SH-SY5Y (cell line): ENCODE data around the gene WDR70.
"Not testable (repeated sequence)": the region's sequence is repeated elsewhere in the genome, so short reads cannot be mapped to it uniquely, and the experiment has no call there.

ENCODE experiments used
- GATA2 ChIP-seq: IDR thresholded peaks from 2 replicates; pipeline ENCODE4 v1.6.1; 2011; ENCODE audit warnings: mild to moderate bottlenecking, low read depth, low read length
- GATA3 ChIP-seq: IDR thresholded peaks from 2 replicates; pipeline ENCODE4 v1.6.1; 2011; ENCODE audit warnings: low read depth, mild to moderate bottlenecking, low read length, moderate library complexity

Gene WDR70

DNA sequence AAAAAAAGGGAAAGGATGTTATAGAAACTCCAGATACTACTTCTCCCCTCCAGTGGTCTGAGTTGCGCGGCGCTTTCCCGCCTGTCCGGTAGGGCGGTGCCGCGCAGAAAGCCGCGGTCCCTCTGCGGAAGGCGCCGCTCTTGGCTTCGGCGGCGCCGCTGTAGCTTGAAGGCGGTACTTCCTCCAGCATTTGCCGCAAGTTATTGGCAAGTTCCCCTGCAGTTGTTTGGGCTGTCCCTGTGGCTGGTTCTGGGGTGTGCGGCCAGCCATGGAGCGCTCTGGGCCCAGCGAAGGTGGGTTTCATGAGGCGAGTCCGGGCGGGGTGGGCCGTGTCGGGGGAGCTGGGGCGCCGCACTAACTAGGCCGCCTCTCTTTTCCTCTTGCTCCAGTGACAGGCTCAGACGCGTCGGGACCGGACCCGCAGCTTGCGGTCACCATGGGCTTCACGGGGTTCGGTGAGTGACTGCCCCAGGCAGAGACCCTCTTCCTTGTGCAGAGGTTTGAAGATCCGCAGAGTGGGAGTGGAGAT, at the start of gene WDR70:
WDR70 (plus strand) TSS at position 219 of the 529 bp plus-strand sequence; CDS start at position 269, 50 bp downstream.
- not testable (repeated sequence) for TF ChIP-seq GATA3, GATA2

DNA sequence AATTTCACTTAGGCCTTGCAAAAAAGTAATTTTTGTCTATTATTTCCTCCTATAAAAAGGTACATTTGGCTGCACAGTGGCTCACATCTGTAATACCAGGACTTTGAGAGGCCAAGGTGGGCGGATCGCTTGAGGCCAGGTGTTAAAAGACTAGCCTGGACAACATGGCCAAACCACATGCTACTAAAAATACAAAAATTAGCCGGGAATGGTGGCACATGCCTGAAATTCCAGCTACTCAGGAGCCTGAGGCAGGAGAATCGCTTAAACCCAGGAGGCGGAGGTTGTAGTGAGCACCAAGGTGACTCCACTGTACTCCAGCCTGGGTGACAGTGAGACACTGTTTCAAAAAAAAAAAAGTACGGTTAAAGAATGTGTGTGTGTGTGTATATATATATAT, 24.0 kb upstream of the WDR70 start:
- TF ChIP-seq GATA3, result no peak
- no peak for TF ChIP-seq GATA2

DNA sequence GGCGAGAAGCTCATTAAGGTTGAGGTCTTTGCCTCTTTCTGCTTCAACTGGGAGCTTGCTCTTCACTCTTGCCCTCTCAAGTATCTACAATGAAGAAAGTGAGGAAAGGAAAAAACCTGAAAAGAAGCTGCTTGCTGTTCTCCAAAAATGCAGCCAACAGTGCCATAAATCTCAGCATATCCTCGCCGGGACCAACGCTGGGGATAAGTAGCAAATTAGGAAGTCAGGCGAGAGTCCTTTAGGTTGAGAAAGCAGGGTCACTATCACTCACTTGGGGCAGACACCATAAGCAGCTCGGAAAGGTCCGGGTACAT, 8.6 kb upstream of the WDR70 start:
- TF ChIP-seq GATA2, result no peak
- no peak for TF ChIP-seq GATA3

DNA sequence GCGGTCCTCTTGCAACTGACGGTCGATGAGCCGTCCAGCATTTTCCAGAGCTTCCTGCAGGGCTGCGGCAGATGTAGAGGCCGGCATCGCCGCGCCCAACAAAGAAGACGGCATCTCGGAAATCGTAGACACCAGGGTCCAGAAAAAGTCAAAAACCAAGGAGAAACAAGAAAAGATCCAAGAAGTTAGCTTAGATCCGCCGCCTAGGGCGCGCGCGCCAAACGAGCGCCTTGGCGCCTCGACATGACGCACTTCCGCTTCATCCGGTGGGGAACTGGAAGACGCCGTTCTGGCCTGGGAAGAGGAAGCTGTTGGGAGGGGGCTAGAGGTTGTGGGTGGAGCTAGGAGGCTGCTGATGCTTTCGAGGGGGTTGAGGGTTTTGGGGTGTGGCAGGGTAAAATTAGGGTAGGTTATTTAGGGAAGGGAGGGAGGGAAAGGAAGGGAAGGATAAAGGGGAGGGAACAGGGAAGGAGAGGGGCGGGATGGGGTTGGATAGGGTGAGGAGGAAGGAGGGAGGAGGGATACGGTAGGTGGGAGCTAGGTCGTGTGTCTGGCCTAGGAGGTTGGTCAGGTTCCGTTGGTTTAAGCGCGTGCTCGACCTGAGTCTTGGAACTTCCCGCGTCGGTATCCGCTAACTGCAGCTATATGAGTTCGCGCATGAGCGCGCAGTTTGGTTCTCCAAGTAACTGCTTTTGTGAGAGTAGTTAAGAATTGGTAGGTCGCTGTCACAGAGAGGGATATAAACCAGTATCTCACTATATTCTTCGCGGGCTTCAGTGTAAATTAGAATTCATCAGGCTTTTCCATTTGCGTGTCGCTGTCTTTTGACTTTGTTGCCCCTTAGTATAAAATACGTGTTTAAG, 8.0 kb upstream of the WDR70 start, which contains the start of gene NUP155:
NUP155 (minus strand) TSS at position 243 of the 863 bp plus-strand sequence; CDS start at position 114, 129 bp downstream.
- TF ChIP-seq GATA3 (no peak), GATA2 (no peak)

DNA sequence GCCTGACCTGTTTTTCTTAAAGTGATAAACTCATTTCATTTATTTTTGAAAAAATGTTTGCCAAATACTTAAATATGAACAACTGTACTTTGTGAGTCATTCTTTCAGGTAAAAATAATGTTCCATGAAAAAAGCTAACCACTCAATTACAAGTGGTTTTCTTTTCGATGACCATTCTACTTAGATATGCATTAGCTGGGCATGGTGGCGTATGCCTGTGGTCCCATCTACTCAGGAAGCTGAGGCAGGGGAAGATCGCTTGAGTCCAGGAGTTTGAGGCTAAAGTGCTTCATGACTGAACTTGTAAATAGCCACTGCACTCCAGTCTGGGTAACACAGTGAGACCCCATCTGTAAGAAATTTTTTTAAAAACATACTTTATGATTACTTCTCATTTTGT, 4.0 kb upstream of the WDR70 start:
- TF ChIP-seq GATA2, result no peak
- no peak for TF ChIP-seq GATA3

DNA sequence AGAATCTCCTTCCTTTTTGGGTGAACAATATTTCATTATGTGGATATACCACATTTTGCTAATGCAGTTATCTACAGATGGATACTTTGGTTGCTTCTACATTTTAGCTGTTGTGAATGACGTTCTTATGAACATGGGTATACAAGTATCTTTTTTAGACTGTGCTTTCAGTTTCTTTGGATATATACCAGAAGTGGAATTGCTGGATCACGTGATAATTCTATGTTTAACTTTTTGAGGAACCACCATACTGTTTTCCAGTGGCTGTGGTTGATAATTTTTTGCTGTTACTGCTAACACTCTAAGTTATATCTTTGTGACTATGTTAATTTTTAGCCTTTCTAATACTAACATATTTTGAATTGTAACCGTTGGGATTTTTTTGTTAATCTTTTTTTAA, 12.5 kb downstream of the WDR70 start:
- TF ChIP-seq GATA3 (no peak), GATA2 (no peak)

DNA sequence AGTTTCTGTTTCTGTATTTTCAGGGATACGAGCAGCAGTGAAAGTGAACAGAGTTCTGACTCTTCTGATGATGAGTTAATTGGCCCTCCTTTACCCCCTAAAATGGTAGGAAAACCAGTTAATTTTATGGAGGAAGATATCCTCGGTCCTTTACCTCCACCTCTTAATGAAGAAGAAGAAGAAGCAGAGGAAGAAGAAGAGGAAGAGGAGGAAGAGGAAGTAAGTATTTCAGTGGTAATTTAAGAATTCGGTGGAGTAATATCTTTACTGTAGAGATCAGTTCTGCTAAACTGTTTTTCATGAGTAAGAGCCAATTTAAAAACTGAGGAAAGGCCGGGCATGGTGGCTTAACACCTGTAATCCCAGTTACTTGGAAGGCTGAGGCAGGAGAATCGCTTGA, 17.2 kb downstream of the WDR70 start:
- TF ChIP-seq GATA2 (no peak), GATA3 (no peak)

DNA sequence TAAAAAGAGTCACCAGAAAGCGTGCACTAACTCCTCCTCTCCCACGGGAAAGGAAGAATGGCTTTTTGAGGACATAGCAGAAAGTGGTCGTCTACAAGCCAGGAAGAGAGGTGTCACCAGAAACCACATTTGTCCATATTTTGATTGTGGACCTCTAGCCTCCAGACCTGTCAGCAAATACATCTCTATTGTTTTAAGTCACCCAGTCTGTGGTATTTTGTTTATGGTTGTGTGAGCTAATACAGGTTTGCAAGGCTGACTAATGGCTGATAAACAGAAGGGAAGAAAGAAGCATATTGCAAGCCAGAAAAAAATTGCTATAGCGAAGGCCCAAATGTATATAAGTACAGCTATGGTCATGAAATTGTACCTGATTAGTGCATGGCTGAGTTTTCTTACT, 21.4 kb downstream of the WDR70 start:
- no peak for TF ChIP-seq GATA2

DNA sequence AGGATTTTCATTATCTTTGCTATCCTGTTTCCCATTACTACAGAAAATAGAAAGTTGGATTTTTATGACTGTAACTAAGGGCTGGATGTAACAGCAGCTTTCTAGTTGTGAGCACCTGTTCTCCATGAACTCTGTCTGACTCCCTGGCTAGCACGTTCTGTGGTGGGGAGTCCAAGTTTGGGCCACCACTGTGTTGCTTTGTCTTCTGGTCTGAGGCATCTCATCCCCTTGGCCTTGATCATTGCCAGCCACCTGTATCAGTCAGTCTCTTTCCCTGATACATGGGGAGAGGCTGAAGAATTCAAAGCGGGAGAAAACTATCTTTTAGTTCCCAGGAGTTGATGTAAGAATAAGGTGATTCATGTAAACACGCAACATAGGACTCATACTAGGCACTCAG, 33.4 kb downstream of the WDR70 start:
- no peak for TF ChIP-seq GATA3
- no peak for TF ChIP-seq GATA2

DNA sequence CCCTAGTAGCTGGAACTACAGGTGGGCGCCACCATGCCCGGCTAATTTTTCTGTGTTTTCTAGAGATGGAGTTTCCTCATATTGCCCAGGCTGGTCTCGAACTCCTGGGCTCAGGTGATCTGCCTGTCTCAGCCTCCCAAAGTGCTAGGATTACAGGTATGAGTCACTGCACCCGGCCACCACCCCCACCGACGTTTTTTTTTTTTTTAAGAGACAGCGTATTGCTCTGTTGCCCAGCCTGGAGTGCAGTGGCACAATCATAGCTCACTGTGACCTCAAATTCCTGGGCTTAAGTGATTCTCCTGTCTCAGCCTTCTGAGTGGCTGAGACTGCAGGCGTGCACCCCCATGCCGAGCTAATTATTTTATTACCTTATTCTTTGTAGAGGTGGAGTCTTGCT, 38.2 kb downstream of the WDR70 start:
- TF ChIP-seq GATA3 (no peak), GATA2 (no peak)

DNA sequence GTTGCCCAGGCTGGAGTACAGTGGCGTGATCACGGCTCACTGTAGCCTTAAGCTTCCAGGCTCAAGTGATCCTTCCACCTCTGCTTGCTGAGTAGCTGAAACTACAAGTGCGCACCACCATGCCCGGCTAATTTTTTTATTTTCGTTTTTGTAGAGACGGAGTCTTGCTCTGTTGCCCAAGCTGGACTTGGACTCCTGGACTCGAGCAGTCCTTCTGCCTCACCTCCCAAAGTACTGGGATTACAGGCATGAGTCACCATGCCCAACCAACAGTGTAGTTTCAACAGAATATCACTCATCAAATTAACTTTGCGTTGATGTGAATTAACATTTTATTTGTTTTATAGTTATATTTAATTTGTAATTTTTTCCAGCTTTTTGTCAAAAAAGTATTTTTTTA, 45.3 kb downstream of the WDR70 start:
- TF ChIP-seq GATA2 (no peak), GATA3 (no peak)

DNA sequence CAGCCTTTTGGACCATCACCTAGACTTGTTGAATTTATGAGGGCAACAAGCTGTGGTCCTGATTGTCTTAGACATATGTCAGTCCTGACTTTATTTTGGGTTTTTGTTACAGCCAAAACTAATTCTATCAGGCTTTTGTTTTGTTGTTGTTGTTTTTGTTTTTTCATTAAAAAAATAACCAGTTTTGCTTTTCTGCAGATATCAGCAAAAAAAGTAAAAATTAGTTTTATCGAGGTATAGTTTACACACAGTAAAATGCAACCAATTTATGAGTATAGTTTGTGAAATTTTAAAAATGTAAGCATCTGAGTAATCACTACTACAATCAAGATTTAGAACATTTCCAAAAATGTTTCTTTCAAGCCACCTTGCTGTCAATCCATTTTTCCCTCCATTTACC, 48.9 kb downstream of the WDR70 start:
- TF ChIP-seq GATA3 (no peak), GATA2 (no peak)

DNA sequence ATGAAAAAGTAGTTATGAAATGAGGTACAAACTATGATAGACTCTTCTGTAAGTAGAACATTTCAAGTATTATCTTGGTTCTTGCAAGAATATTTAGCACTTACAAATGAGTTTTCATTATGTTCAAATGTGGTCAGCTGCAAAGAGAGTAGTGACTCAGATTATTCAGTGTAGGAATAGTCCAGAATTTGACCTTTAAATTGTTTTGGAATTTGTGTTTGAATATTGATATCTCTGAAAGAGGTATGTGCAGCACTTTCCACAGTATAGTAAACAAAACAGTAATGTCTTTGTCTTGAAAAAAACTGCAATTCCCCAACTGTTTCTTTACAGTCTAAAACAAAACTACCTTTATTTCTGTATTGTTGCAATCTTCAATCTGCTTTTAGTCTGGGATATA, 56.1 kb downstream of the WDR70 start:
- TF ChIP-seq GATA2 (no peak), GATA3 (no peak)

DNA sequence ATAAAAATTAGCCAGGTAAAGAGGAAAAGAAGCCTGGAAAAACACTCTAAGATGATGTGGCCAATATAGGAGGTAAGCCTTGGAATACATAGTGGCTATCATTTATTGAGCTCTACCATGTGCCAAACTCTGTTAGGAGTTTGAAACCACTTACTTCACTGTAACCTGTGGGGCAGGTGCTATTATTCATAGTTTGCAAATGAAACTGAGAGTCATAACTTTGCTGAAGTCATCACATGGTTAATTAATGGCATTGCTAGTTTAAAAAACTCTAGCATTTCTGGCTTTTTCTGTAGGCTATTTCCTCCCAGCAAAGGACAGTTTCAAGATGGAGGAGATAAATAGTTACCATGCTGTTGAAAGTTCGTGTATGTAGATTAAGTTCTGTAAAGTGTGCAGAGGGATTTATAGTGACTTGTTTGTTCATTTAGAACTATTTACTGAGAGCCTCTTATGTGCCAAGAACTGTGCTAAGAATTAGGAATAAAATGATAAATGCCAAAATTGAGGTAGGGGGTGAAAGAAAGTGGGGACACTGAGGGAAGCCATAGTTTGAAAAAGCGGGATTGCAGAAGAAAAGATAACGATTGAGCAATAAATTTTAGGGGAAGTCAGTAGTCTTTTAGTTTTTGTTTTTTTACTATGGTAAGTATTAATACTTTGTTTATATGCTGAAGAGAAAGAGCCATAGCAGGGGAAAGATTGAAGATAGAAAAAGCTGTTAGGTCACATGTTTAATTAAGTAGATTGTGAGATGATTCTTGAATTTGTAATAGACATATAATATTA, 57.2 kb downstream of the WDR70 start:
- TF ChIP-seq GATA3 (no peak), GATA2 (no peak)

DNA sequence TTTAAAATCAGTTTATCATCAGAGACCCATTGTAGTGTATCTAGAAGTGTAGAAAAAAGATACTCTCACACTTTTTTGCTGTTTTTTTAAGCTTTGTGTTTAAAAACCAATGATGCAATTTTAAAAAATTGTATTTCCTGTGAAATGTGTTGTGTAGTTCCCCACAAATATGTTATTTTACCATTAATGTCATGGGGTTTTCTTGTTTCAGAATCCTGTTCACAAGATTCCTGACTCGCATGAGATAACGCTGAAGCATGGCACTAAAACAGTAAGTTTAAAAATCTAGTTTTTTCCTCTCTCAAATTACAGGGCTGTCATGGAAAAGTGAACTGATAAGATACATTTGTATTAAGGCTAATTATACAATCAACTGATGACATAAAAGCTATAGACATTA, 58.6 kb downstream of the WDR70 start:
- TF ChIP-seq GATA3 (no peak), GATA2 (no peak)
